ENCODE data around the gene SMIM44. TPM values are rescaled to one million over a fixed set of nuclear protein-coding genes. Genes with fewer than 3 reads are reported as not detected.

SMIM44 gene
- total and polyA plus RNA-seq, 9 of the 15 experiments (the other 6 are each of a cell fraction or from before 2014, with no cell fraction given): not detected

GRCh38 chr19:3467437-3468198 is 15.6 kb downstream of the SMIM44 start (continued):
- TF ChIP-seq CBX3 (IDR thresholded peaks at IDR 0.05; ENCODE audit: borderline replicate concordance in 1 of 2, low read length in 2 of 2): peak in 1 of 2 experiments; percentile 97; a peak in 2 of 3 replicates
- no peak for TF ChIP-seq MCM3 (IDR thresholded peaks at IDR 0.05)
- TF ChIP-seq POLR2B (IDR thresholded peaks at IDR 0.05; ENCODE audit: low read depth, partially characterized antibody): peak; percentile 18

GRCh38 chr19:3466635-3467034 is 16.6 kb downstream of the SMIM44 start:
- ChIA-PET CTCF (ENCODE audit: low intra/inter-chr PET ratio) (no interaction called here), POLR2A (no interaction called here)
- no peaks in the 10 kb centered on the region for H4K20me1 ChIP-seq (replicated peaks; ENCODE audit: control insufficient read depth, insufficient read depth, low read length)
- intact Hi-C loops (cut with micrococcal nuclease): no loop called here
- no peak overlapping the region for H3K4me3 ChIP-seq
- BruUV-seq (replicated peaks): no TSS peak
- H3K9ac ChIP-seq (ENCODE audit: insufficient read depth in 1 of 2, low read depth in 2 of 2, low read length in 2 of 2): no peak overlapping the region
- ATAC-seq (no peak), FAIRE-seq (no peak), DNase-seq (ENCODE audit: extremely low read depth in 1 of 4, low spot score in 3 of 4) (peak in 1 of 4 experiments; percentile 13)
- no peaks in the 10 kb centered on the region for H3K27me3 ChIP-seq (ENCODE audit: control insufficient read depth in 2 of 2, insufficient read depth in 2 of 2, low read length in 2 of 2)
- WGBS (ENCODE audit: insufficient coverage, low coverage, missing lambda C conversion rate): 90% methylated on average over 8 of the region's 9 CpGs
- H3K79me2 ChIP-seq (ENCODE audit: control insufficient read depth, insufficient read depth, low read length): no peaks in the 10 kb centered on the region
- TF ChIP-seq MYNN (IDR thresholded peaks at IDR 0.05) (0 out of 2 replicates have a peak, but pooled peaks have one; percentile 26), MYNN (CRISPR knock-in tag; IDR thresholded peaks at IDR 0.05) (no peak), POLR2G (IDR thresholded peaks at IDR 0.05; ENCODE audit: low read depth, low read length) (0 out of 2 replicates have a peak, but pooled peaks have one; percentile 37), CBFA2T2 (conservative IDR thresholded peaks at IDR 0.05) (no peak), CBX1 (IDR thresholded peaks at IDR 0.05; ENCODE audit: low read depth) (0 out of 2 replicates have a peak, but pooled peaks have one; percentile 12), PHF20 (IDR thresholded peaks at IDR 0.05; ENCODE audit: partially characterized antibody) (no peak), HINFP (tag; conservative IDR thresholded peaks at IDR 0.05; ENCODE audit: low read depth) (no peak), MCM7 (IDR thresholded peaks at IDR 0.05) (no peak), RBM22 (IDR thresholded peaks at IDR 0.05; ENCODE audit: low read depth, low read length, poor library complexity, severe bottlenecking) (peak; percentile 38)
- H3K27ac ChIP-seq (ENCODE audit: extremely low read depth, low read depth, low read length): no peak overlapping the region
- no peak overlapping the region for H2AFZ ChIP-seq (ENCODE audit: low read depth, low read length)
- no peaks in the 10 kb centered on the region for H3K9me1 ChIP-seq (ENCODE audit: control insufficient read depth, insufficient read depth, low read length)
- peaks cover 7% of the 10 kb centered on the region for H3K9me3 ChIP-seq (replicated peaks; ENCODE audit: control insufficient read depth, insufficient read depth, low read depth, low read length)
- peaks cover 17% of the 10 kb centered on the region; the same call in 1 of the 3 replicates for H3K36me3 ChIP-seq (ENCODE audit: control insufficient read depth, insufficient read depth, low read length)
- H3K4me1 ChIP-seq (replicated peaks in 1 of 2; ENCODE audit: control insufficient read depth in 2 of 2, insufficient read depth in 2 of 2, low read length in 2 of 2): peaks cover 0 to 32% of the 10 kb centered on the region in 2 experiments; a peak in 2 of 5 replicates
- in situ Hi-C loops (cut with MboI): no loop called here
- no peak overlapping the region for H3K4me2 ChIP-seq (ENCODE audit: insufficient read depth, low read length)

Measured in K562 (cell line).